ENCODE data around the gene EPHB2. TPM values are rescaled to one million over a fixed set of nuclear protein-coding genes. Genes with fewer than 3 reads are reported as not detected.
A peak's percentile ranks its signal among the peaks of the same experiment; 100 is the strongest.

The EPHB2 gene
- total RNA-seq, 1 donor from 2014 or later, result 60.3 TPM

- H3K9me3 Mint-ChIP-seq, result no peaks in the 10 kb centered on the region
- H3K27me3 Mint-ChIP-seq (ENCODE audit: low read depth), result no peaks in the 10 kb centered on the region
- peak; percentile 58 for DNase-seq (ENCODE audit: low read depth, low spot score)
- H3K27ac Mint-ChIP-seq (ENCODE audit: unreplicated experiment), result no peak overlapping the region
- H3K4me1 Mint-ChIP-seq, result peaks cover 11% of the 10 kb centered on the region
- peak; percentile 91 for TF ChIP-seq CTCF (conservative IDR thresholded peaks at IDR 0.05)
- H3K36me3 Mint-ChIP-seq (ENCODE audit: low read depth), result peaks cover 12% of the 10 kb centered on the region
- H3K4me3 Mint-ChIP-seq, result no peak overlapping the region
These were observed 151.3 kb downstream of the EPHB2 start for GRCh38 chr1:22861764-22862440.

GRCh38 chr1:22862752-22863151 lies 152.1 kb downstream of the EPHB2 start:
- Mint-ChIP-seq H3K27me3 (ENCODE audit: low read depth) (no peaks in the 10 kb centered on the region), H3K27ac (ENCODE audit: unreplicated experiment) (no peak overlapping the region), H3K4me1 (peaks cover 10% of the 10 kb centered on the region), H3K4me3 (no peak overlapping the region), H3K36me3 (ENCODE audit: low read depth) (peaks cover 16% of the 10 kb centered on the region), H3K9me3 (no peaks in the 10 kb centered on the region)
- no peak for DNase-seq (ENCODE audit: low read depth, low spot score)
- no peak for TF ChIP-seq CTCF (conservative IDR thresholded peaks at IDR 0.05)

GRCh38 chr1:22863766-22864165 lies 153.1 kb downstream of the EPHB2 start:
- H3K27ac Mint-ChIP-seq (ENCODE audit: unreplicated experiment), result no peak overlapping the region
- peaks cover 19% of the 10 kb centered on the region for H3K36me3 Mint-ChIP-seq (ENCODE audit: low read depth)
- no peaks in the 10 kb centered on the region for H3K9me3 Mint-ChIP-seq
- peaks cover 7% of the 10 kb centered on the region for H3K4me1 Mint-ChIP-seq
- no peaks in the 10 kb centered on the region for H3K27me3 Mint-ChIP-seq (ENCODE audit: low read depth)
- no peak for DNase-seq (ENCODE audit: low read depth, low spot score)
- H3K4me3 Mint-ChIP-seq, result no peak overlapping the region
- TF ChIP-seq CTCF (conservative IDR thresholded peaks at IDR 0.05), result no peak

- no peaks in the 10 kb centered on the region for H3K9me3 Mint-ChIP-seq
- no peaks in the 10 kb centered on the region for H3K27me3 Mint-ChIP-seq (ENCODE audit: low read depth)
These were observed 154.2 kb downstream of the EPHB2 start for GRCh38 chr1:22864886-22865285.

GRCh38 chr1:22865736-22866135 lies 155.1 kb downstream of the EPHB2 start:
- H3K4me3 Mint-ChIP-seq, result no peak overlapping the region
- peaks cover 7% of the 10 kb centered on the region for H3K4me1 Mint-ChIP-seq
- no peak overlapping the region for H3K27ac Mint-ChIP-seq (ENCODE audit: unreplicated experiment)
- H3K36me3 Mint-ChIP-seq (ENCODE audit: low read depth), result peaks cover 19% of the 10 kb centered on the region
- no peaks in the 10 kb centered on the region for H3K27me3 Mint-ChIP-seq (ENCODE audit: low read depth)
- H3K9me3 Mint-ChIP-seq, result no peaks in the 10 kb centered on the region
- no peak for TF ChIP-seq CTCF (conservative IDR thresholded peaks at IDR 0.05)
- no peak for DNase-seq (ENCODE audit: low read depth, low spot score)

More at GRCh38 chr1:22864886-22865285, 154.2 kb downstream of the EPHB2 start:
- Mint-ChIP-seq H3K4me3 (no peak overlapping the region), H3K36me3 (ENCODE audit: low read depth) (peaks cover 19% of the 10 kb centered on the region), H3K27ac (ENCODE audit: unreplicated experiment) (no peak overlapping the region), H3K4me1 (peaks cover 7% of the 10 kb centered on the region)
- no peak for DNase-seq (ENCODE audit: low read depth, low spot score)
- TF ChIP-seq CTCF (conservative IDR thresholded peaks at IDR 0.05), result no peak
